HepG2 (cell line): ENCODE measurements around the gene CFAP45. TPM values are rescaled to one million over a fixed set of nuclear protein-coding genes. Genes with fewer than 3 reads are reported as not detected.
A peak's percentile ranks its signal among the peaks of the same experiment; 100 is the strongest.

Experiments used
- ATAC-seq: fragments of 200-7000 bp; cut with Tn5 transposase; 3 replicates; pipeline ENCODE4 v1.9.1; 2020; ENCODE audit warnings: mild to moderate bottlenecking, moderate library complexity
- BruUV-seq: library from RNA; stranded (reverse); fragments of 400-500 nt; replicated peaks from 2 replicates; lab custom pipeline; 2021; lab: Mats Ljungman, UMichigan
- CTCF ChIA-PET: fragments of 300-600 bp; formaldehyde crosslinking; extraction: SDS; loops from one replicate; lab custom pipeline; 2021; ENCODE audit warnings: low total read pairs, inconsistent platforms, low intra/inter-chr PET ratio; lab: Yijun Ruan, JAX
- POLR2A ChIA-PET: fragments of 350-600 bp; sonication (Branson Sonifier 250); formaldehyde crosslinking; loops from one replicate; lab custom pipeline; 2020; ENCODE audit warnings: antibody characterized with exemption, inconsistent platforms; lab: Yijun Ruan, JAX
- DNase-seq: peaks from one replicate; pipeline ENCODE4 v3.0.0-alpha.2; 2015; ENCODE audit warnings: low spot score
- FAIRE-seq: peaks from 3 replicates; lab custom pipeline; 2011; peaks lifted over from hg19 to GRCh38; lab: Jason Lieb, UNC
- H2AFZ ChIP-seq: one replicate; pipeline ENCODE4 v1.6.1; 2011; ENCODE audit warnings: low read length, inconsistent platforms
- H3K27ac ChIP-seq: fragments of 300-600 bp; 3 replicates; pipeline ENCODE4 v1.8.0; 2011; ENCODE audit warnings: mixed run types, mild to moderate bottlenecking, mixed read lengths, low read length, inconsistent platforms; ENCODE audit not compliant: insufficient read depth; ENCODE audit errors: extremely low read length
- H3K27me3 ChIP-seq, 2 experiments: fragments of 200-600 bp in 1 of 2; 2 replicates in 1 of 2; 3 replicates in 1 of 2; pipeline versions ENCODE4 v1.6.0 to v1.8.0; 2011; ENCODE audit warnings: low read length in 2 of 2, mild to moderate bottlenecking in 2 of 2, moderate library complexity in 2 of 2, inconsistent platforms in 1 of 2; ENCODE audit not compliant: insufficient read depth in 2 of 2, control insufficient read depth in 1 of 2
- H3K36me3 ChIP-seq, 2 experiments: fragments of 200-600 bp in 1 of 2; replicated peaks in 1 of 2; 2 replicates in 1 of 2; 3 replicates in 1 of 2; pipeline versions ENCODE4 v1.5.1 to v1.8.0; 2011; ENCODE audit warnings: low read length in 2 of 2, inconsistent platforms in 1 of 2; ENCODE audit not compliant: insufficient read depth in 2 of 2, control insufficient read depth in 1 of 2
- H3K4me1 ChIP-seq: 2 replicates; pipeline ENCODE4 v1.5.1; 2012; ENCODE audit warnings: low read length, inconsistent platforms; ENCODE audit not compliant: insufficient read depth
- H3K4me2 ChIP-seq: 2 replicates; pipeline ENCODE4 v1.6.0; 2011; ENCODE audit warnings: low read depth, low read length, inconsistent platforms
- H3K4me3 ChIP-seq, 3 experiments: fragments of 200-600 bp in 1 of 3; sonication (generic), shearing (Covaris generic) in 1 of 3; replicated peaks in 1 of 3; 2 replicates each; pipeline ENCODE4 v1.5.1; 2011 to 2016; ENCODE audit warnings: low read length in 3 of 3, inconsistent platforms in 2 of 3, low read depth in 2 of 3, mild to moderate bottlenecking in 2 of 3, control low read depth in 1 of 3, mixed read lengths in 1 of 3; ENCODE audit not compliant: insufficient read depth in 1 of 3
- H3K79me2 ChIP-seq: one replicate; pipeline ENCODE4 v1.6.1; 2011; ENCODE audit warnings: low read length, inconsistent platforms; ENCODE audit not compliant: insufficient read depth
- H3K9ac ChIP-seq: 2 replicates; pipeline ENCODE4 v1.6.0; 2011; ENCODE audit warnings: mild to moderate bottlenecking, low read depth, low read length, inconsistent platforms; ENCODE audit not compliant: insufficient read depth
- H3K9me3 ChIP-seq: 2 replicates; pipeline ENCODE4 v1.5.1; 2012; ENCODE audit warnings: mild to moderate bottlenecking, low read length
- H4K20me1 ChIP-seq: 2 replicates; pipeline ENCODE4 v1.6.0; 2011; ENCODE audit warnings: inconsistent platforms, mild to moderate bottlenecking, low read length, moderate library complexity; ENCODE audit not compliant: insufficient read depth
- CCAR2 ChIP-seq: fragments of 200-400 bp; formaldehyde crosslinking; optimal IDR thresholded peaks from 2 replicates; pipeline ENCODE3; 2018; ENCODE audit warnings: low read depth, mild to moderate bottlenecking, low read length, moderate library complexity
- CEBPB ChIP-seq: IDR thresholded peaks from 2 replicates; pipeline ENCODE4 v1.6.1; 2011; ENCODE audit warnings: low read depth, low read length, improper control_type of control experiment, borderline replicate concordance
- NR2C2 ChIP-seq: sonication (generic); formaldehyde crosslinking; IDR thresholded peaks from 2 replicates; pipeline ENCODE4 v1.4.0; 2020; ENCODE audit warnings: missing genetic modification reagents, mild to moderate bottlenecking, moderate library complexity, borderline replicate concordance
- PCBP1 ChIP-seq: fragments of 200-400 bp; formaldehyde crosslinking; IDR thresholded peaks from 2 replicates; pipeline ENCODE4 v1.6.1; 2017; ENCODE audit warnings: mild to moderate bottlenecking, low read depth, low read length, borderline replicate concordance
- SNRNP70 ChIP-seq: fragments of 200-400 bp; formaldehyde crosslinking; IDR thresholded peaks from 2 replicates; pipeline ENCODE4 v1.6.1; 2017; ENCODE audit warnings: mild to moderate bottlenecking, low read depth, low read length, moderate library complexity
- SP140L ChIP-seq: sonication (generic); formaldehyde crosslinking; IDR thresholded peaks from 2 replicates; pipeline ENCODE4 v1.4.0; 2020; ENCODE audit warnings: missing genetic modification reagents, borderline replicate concordance
- STAG1 ChIP-seq: sonication (generic); formaldehyde crosslinking; IDR thresholded peaks from 2 replicates; pipeline ENCODE4 v1.4.0; 2020; ENCODE audit warnings: missing genetic modification reagents
- TAF15 ChIP-seq: fragments of 200-400 bp; formaldehyde crosslinking; IDR thresholded peaks from one replicate; pipeline ENCODE4 v1.6.1; 2018; ENCODE audit warnings: mild to moderate bottlenecking, low read depth, low read length; ENCODE audit not compliant: poor library complexity, severe bottlenecking
- TOPORS ChIP-seq: sonication (generic); formaldehyde crosslinking; IDR thresholded peaks from 2 replicates; pipeline ENCODE4 v1.8.0; 2023; ENCODE audit warnings: mild to moderate bottlenecking, missing genetic modification reagents
- YEATS4 ChIP-seq: sonication (generic); formaldehyde crosslinking; IDR thresholded peaks from 2 replicates; pipeline ENCODE4 v1.4.0; 2020; ENCODE audit warnings: missing genetic modification reagents, borderline replicate concordance
- ZNF10 ChIP-seq: sonication (generic); formaldehyde crosslinking; IDR thresholded peaks from 2 replicates; pipeline ENCODE4 v1.4.0; 2020; ENCODE audit warnings: mild to moderate bottlenecking, low read depth, missing genetic modification reagents, borderline replicate concordance
- ZNF232 ChIP-seq: sonication (generic); formaldehyde crosslinking; IDR thresholded peaks from 2 replicates; pipeline ENCODE4 v1.4.0; 2020; ENCODE audit warnings: missing genetic modification reagents, borderline replicate concordance
- ZNF235 ChIP-seq: sonication (generic); formaldehyde crosslinking; IDR thresholded peaks from 2 replicates; pipeline ENCODE4 v1.8.1; 2023; ENCODE audit warnings: mild to moderate bottlenecking, missing genetic modification reagents, borderline replicate concordance
- ZNF317 ChIP-seq: sonication (generic); formaldehyde crosslinking; IDR thresholded peaks from 2 replicates; pipeline ENCODE4 v1.5.0; 2020; ENCODE audit warnings: mild to moderate bottlenecking, missing genetic modification reagents
- ZNF547 ChIP-seq: sonication (generic); formaldehyde crosslinking; IDR thresholded peaks from 2 replicates; pipeline ENCODE4 v1.5.1; 2020; ENCODE audit warnings: mild to moderate bottlenecking, missing genetic modification reagents
- ZNF569 ChIP-seq: sonication (generic); formaldehyde crosslinking; IDR thresholded peaks from 2 replicates; pipeline ENCODE4 v1.5.0; 2020; ENCODE audit warnings: mild to moderate bottlenecking, missing genetic modification reagents, moderate library complexity, borderline replicate concordance
- ZNF749 ChIP-seq: sonication (generic); formaldehyde crosslinking; IDR thresholded peaks from 2 replicates; pipeline ENCODE4 v1.8.0; 2022; ENCODE audit warnings: mild to moderate bottlenecking, missing genetic modification reagents, moderate library complexity, borderline replicate concordance
- WGBS: methylation state at CpG from one replicate; pipeline ENCODE4 v1.1.6; 2017; ENCODE audit warnings: low lambda C conversion rate; 5-methylcytosine and 5-hydroxymethylcytosine counted together
- in situ Hi-C: cut with HindIII; loops from 2 replicates; pipeline ENCODE4 v1.10.0; 2017; ENCODE audit warnings: low pct_unique_long_range_greater_than_20kb; ENCODE audit not compliant: extremely low pct_ligation_motif_present
- intact Hi-C: fragments of 100-400 bp; cut with micrococcal nuclease; formaldehyde crosslinking; loops from one replicate; pipeline ENCODE4 v1.10.0; 2022; ENCODE audit not compliant: unreplicated experiment
- polyA plus RNA-seq, 8 experiments: library from polyadenylated mRNA; depleted of rRNA in 3 of 8; stranded (reverse) in 7 of 8; unstranded in 1 of 8; fragments of >200 nt; fragmentation: Illumina TruSeq in 4 of 8; extraction: Trizol in 4 of 8; gene quantifications; 2 replicates each; pipeline versions ENCODE4 v1.2.1 to v1.2.3, GENCODE V29; 2011 to 2016; ENCODE audit warnings: low read depth in 4 of 8, missing spikeins in 1 of 8, mixed read lengths in 1 of 8; ENCODE audit not compliant: insufficient read depth in 1 of 8
- total RNA-seq, 5 experiments: library from RNA; depleted of rRNA; stranded (reverse); fragments of >200 nt; fragmentation: Illumina TruSeq; extraction: Trizol; gene quantifications; 2 replicates each; pipeline ENCODE4 v1.2.3, GENCODE V29; 2016; ENCODE audit warnings: low read depth in 1 of 5
- TF ChIP-seq, protein P1 (sequence below): sonication (generic); formaldehyde crosslinking; IDR thresholded peaks from 2 replicates; pipeline ENCODE4 v1.4.0; 2020; ENCODE audit warnings: missing genetic modification reagents

Gene CFAP45
- total and polyA plus RNA-seq, 2 of the 13 experiments (the other 11 are each of a cell fraction or from before 2014, with no cell fraction given): not detected

GRCh38 chr1:159927849-159928431 is 28.0 kb upstream of the CFAP45 start:
- no peak overlapping the region for H3K27ac ChIP-seq
- H3K36me3 ChIP-seq: no peaks in the 10 kb centered on the region
- no TSS peak for BruUV-seq
- 47% methylated on average over 9 of the region's 13 CpGs for WGBS
- FAIRE-seq: no peak
- H3K27me3 ChIP-seq: peaks cover 9 to 39% of the 10 kb centered on the region in 2 experiments
- no peak overlapping the region for H3K4me3 ChIP-seq
- no peak overlapping the region for H2AFZ ChIP-seq
- H4K20me1 ChIP-seq: no peaks in the 10 kb centered on the region
- intact Hi-C loops: no loop called here
- in situ Hi-C loops: no loop called here
- H3K9me3 ChIP-seq: no peaks in the 10 kb centered on the region
- CTCF ChIA-PET: no interaction called here
- ATAC-seq: peak; percentile 10; the same call in 2 of the 3 replicates
- H3K4me1 ChIP-seq: peaks cover 31% of the 10 kb centered on the region
- no peaks in the 10 kb centered on the region for H3K79me2 ChIP-seq
- DNase-seq: no peak
- no peak overlapping the region for H3K9ac ChIP-seq
- H3K4me2 ChIP-seq: no peak overlapping the region
- POLR2A ChIA-PET: no interaction called here
- no peak for TF ChIP-seq SNRNP70
- TF ChIP-seq ZNF235 (CRISPR knock-in tag): no peak
- no peak for TF ChIP-seq ZNF749
- no peak for TF ChIP-seq ZNF547 (CRISPR knock-in tag)
- TF ChIP-seq ZNF10 (CRISPR knock-in tag): no peak
- no peak for TF ChIP-seq STAG1 (CRISPR knock-in tag)
- TF ChIP-seq TAF15: no peak
- TF ChIP-seq CCAR2: no peak
- TF ChIP-seq, protein P1, sequence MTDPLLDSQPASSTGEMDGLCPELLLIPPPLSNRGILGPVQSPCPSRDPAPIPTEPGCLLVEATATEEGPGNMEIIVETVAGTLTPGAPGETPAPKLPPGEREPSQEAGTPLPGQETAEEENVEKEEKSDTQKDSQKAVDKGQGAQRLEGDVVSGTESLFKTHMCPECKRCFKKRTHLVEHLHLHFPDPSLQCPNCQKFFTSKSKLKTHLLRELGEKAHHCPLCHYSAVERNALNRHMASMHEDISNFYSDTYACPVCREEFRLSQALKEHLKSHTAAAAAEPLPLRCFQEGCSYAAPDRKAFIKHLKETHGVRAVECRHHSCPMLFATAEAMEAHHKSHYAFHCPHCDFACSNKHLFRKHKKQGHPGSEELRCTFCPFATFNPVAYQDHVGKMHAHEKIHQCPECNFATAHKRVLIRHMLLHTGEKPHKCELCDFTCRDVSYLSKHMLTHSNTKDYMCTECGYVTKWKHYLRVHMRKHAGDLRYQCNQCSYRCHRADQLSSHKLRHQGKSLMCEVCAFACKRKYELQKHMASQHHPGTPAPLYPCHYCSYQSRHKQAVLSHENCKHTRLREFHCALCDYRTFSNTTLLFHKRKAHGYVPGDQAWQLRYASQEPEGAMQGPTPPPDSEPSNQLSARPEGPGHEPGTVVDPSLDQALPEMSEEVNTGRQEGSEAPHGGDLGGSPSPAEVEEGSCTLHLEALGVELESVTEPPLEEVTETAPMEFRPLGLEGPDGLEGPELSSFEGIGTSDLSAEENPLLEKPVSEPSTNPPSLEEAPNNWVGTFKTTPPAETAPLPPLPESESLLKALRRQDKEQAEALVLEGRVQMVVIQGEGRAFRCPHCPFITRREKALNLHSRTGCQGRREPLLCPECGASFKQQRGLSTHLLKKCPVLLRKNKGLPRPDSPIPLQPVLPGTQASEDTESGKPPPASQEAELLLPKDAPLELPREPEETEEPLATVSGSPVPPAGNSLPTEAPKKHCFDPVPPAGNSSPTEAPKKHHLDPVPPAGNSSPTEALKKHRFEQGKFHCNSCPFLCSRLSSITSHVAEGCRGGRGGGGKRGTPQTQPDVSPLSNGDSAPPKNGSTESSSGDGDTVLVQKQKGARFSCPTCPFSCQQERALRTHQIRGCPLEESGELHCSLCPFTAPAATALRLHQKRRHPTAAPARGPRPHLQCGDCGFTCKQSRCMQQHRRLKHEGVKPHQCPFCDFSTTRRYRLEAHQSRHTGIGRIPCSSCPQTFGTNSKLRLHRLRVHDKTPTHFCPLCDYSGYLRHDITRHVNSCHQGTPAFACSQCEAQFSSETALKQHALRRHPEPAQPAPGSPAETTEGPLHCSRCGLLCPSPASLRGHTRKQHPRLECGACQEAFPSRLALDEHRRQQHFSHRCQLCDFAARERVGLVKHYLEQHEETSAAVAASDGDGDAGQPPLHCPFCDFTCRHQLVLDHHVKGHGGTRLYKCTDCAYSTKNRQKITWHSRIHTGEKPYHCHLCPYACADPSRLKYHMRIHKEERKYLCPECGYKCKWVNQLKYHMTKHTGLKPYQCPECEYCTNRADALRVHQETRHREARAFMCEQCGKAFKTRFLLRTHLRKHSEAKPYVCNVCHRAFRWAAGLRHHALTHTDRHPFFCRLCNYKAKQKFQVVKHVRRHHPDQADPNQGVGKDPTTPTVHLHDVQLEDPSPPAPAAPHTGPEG (CRISPR knock-in tag): no peak
- no peak for TF ChIP-seq YEATS4 (CRISPR knock-in tag)
- no peak for TF ChIP-seq ZNF232 (CRISPR knock-in tag)
- TF ChIP-seq PCBP1: no peak
- no peak for TF ChIP-seq NR2C2 (CRISPR knock-in tag)
- no peak for TF ChIP-seq CEBPB
- no peak for TF ChIP-seq TOPORS (CRISPR knock-in tag)
- TF ChIP-seq SP140L (CRISPR knock-in tag): no peak
- TF ChIP-seq ZNF317 (CRISPR knock-in tag): no peak
- no peak for TF ChIP-seq ZNF569 (CRISPR knock-in tag)
